ENCODE results near the gene JTB. TPM values are rescaled to one million over a fixed set of nuclear protein-coding genes. Genes with fewer than 3 reads are reported as not detected.
"Not testable (repeated sequence)": the region's sequence is repeated elsewhere in the genome, so short reads cannot be mapped to it uniquely, and the experiment has no call there.

The JTB gene
- total RNA-seq, 6 experiments from 2014 or later = 99.3 to 128 (median 109) TPM

DNA sequence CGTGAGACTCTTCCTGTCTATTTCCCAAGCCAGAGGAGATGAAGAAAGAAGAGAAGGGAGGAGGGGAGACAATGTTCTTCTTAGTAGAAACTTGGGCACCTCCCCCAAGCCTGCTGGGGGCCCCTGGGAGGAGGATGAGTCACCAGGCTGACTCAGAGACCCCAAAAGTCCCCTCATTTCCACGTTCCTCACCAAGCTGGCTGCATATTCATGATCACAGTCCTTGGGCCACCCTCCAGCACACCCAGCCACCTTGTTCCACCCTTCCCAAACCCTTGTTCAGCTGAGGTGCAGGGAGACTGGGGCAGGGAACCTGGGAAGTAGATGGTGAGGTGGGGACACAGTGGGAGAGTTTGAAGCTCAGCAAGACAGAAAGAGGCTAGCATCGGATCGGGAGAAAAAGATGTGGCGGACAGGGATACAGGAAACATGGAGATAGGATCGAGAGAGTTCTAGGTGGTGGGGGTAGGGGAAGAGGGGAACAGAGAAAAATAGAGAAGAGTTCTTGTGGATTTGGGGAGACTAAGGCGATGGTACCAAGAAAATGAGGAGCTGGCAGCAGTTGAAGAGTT, 8.0 kb upstream of the JTB start:
- Mint-ChIP-seq H3K27me3 (ENCODE audit: insufficient read depth) (peaks cover 2% of the 10 kb centered on the region), H3K27ac (peak overlapping the region; percentile 88), H3K4me1 (ENCODE audit: low read depth) (peaks cover 33% of the 10 kb centered on the region), H3K36me3 (ENCODE audit: low read depth) (peaks cover 26% of the 10 kb centered on the region), H3K4me3 (peak overlapping the region; percentile 95), H3K9me3 (peaks cover 3% of the 10 kb centered on the region)
- peak; percentile 36 for DNase-seq
- TF ChIP-seq CTCF (IDR thresholded peaks at IDR 0.05) = no peak

- Mint-ChIP-seq H3K9me3 (no peaks in the 10 kb centered on the region), H3K4me1 (ENCODE audit: low read depth) (peaks cover 26% of the 10 kb centered on the region), H3K27ac (peak overlapping the region; percentile 88), H3K36me3 (ENCODE audit: low read depth) (peaks cover 24% of the 10 kb centered on the region), H3K27me3 (ENCODE audit: insufficient read depth) (peaks cover 2% of the 10 kb centered on the region), H3K4me3 (peak overlapping the region; percentile 95)
- DNase-seq = no peak
- TF ChIP-seq CTCF (IDR thresholded peaks at IDR 0.05) = 0 out of 2 replicates have a peak, but pooled peaks have one; percentile 3
These were observed 6.8 kb upstream of the JTB start for GRCh38 chr1:153984123-153984894.

- not testable (repeated sequence) for H3K9me3 Mint-ChIP-seq; H3K27me3 Mint-ChIP-seq (ENCODE audit: insufficient read depth); DNase-seq; H3K4me3 Mint-ChIP-seq; H3K27ac Mint-ChIP-seq
- peaks cover 34% of the 10 kb centered on the region for H3K4me1 Mint-ChIP-seq (ENCODE audit: low read depth)
- peaks cover 36% of the 10 kb centered on the region for H3K36me3 Mint-ChIP-seq (ENCODE audit: low read depth)
These were observed 4.3 kb upstream of the JTB start for GRCh38 chr1:153981735-153982134.

DNA sequence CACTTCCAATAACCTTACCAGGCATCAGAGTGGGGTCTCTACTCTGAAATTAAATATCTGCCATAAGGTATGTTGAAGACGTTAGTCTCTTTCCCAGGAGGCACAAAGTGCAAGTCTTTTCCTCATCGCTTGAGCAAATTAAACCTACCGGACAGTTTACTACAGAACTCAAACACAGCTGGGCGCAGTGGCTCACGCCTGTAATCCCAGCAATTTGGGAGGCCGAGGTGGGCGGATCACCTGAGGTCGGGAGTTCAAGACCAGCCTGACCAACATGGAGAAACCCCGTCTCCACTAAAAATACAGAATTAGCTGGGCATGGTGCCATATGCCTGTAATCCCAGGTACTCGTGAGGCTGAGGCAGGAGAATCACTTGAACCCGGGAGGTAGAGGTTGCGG, 1.6 kb upstream of the JTB start:
- H3K36me3 Mint-ChIP-seq (ENCODE audit: low read depth) = peaks cover 53% of the 10 kb centered on the region
- not testable (repeated sequence) for H3K4me3 Mint-ChIP-seq; H3K27me3 Mint-ChIP-seq (ENCODE audit: insufficient read depth); H3K9me3 Mint-ChIP-seq; DNase-seq
- peaks cover 27% of the 10 kb centered on the region for H3K4me1 Mint-ChIP-seq (ENCODE audit: low read depth)
- H3K27ac Mint-ChIP-seq = peak overlapping the region; percentile 89; the same call in 1 of the 2 replicates

DNA sequence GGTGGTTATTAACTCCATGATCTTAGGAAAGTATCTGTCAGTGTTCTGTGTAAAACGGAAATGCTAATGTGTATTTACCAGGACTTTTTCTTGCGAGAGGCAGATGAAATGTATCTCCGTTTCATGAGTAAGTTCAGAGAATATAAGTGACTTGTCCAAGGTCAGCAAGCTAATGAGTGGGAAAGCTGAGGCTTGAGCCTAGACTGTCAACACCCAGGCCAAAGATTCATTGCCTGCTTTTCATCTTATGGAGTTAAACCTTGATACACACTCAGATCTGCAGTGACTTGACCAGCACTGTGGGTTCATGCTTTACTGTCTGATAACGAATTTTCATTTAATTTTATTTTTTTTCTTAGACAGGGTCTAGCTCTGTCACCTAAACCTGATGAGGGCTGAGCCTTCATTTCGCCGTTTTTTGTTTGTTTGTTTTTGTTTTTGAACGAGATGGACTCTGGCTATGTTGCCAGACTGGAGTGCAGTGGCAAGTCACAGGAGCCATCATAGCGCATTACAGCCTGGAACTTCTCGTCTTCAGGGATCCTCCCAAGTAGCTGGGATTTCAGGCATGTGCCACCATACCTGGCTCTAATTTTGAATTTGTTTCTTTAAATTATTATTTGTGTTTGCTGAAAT, 918 bp upstream of the JTB start:
- Mint-ChIP-seq H3K27ac (peak overlapping the region; percentile 89), H3K9me3 (no peaks in the 10 kb centered on the region), H3K4me3 (peak overlapping the region; percentile 98), H3K36me3 (ENCODE audit: low read depth) (peaks cover 51% of the 10 kb centered on the region), H3K4me1 (ENCODE audit: low read depth) (peaks cover 26% of the 10 kb centered on the region), H3K27me3 (ENCODE audit: insufficient read depth) (peaks cover 5% of the 10 kb centered on the region)
- TF ChIP-seq CTCF (IDR thresholded peaks at IDR 0.05) = no peak
- DNase-seq = no peak

DNA sequence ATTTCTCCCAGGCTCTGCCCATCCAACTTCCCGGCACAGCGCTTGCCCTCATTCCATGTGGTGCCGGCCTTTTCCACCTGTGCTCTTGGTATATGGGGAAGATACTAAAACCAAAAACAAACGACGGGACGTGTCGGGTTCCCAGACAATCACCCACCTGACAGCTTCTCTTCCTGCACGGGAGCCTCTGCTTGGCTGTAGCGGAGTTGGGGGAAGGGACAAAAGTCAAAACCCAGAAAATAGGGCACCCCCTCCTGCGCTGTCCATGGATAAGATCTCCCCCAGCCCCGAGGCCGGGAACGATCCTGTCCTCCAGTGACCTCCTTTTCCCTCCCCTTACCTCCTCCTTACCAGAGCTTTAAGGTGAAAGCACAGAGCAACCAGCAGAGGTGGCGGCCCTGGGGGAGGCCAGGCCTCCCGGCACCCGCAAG, 640 bp downstream of the JTB start:
- Mint-ChIP-seq H3K36me3 (ENCODE audit: low read depth) (peaks cover 38% of the 10 kb centered on the region), H3K9me3 (no peaks in the 10 kb centered on the region), H3K4me1 (ENCODE audit: low read depth) (peaks cover 26% of the 10 kb centered on the region), H3K27ac (peak overlapping the region; percentile 87), H3K4me3 (peak overlapping the region; percentile 98), H3K27me3 (ENCODE audit: insufficient read depth) (peaks cover 8% of the 10 kb centered on the region)
- DNase-seq = no peak
- TF ChIP-seq CTCF (IDR thresholded peaks at IDR 0.05) = no peak

Data from HFFc6 (cell line).